HEK293 (cell line): ENCODE results near the gene HS3ST4.

Source experiments
- KLF16 ChIP-seq: fragments of 450-650 bp; formaldehyde crosslinking; IDR thresholded peaks from 2 replicates; pipeline ENCODE4 v1.5.1; 2017; ENCODE audit warnings: missing biosample characterization, missing genetic modification characterization
- ZNF394 ChIP-seq: fragments of 450-650 bp; formaldehyde crosslinking; IDR thresholded peaks from 2 replicates; pipeline ENCODE4 v1.5.1; 2016; ENCODE audit warnings: missing biosample characterization, missing genetic modification characterization, mild to moderate bottlenecking, moderate library complexity, borderline replicate concordance
- TF ChIP-seq, protein P1 (sequence below): fragments of 450-650 bp; formaldehyde crosslinking; IDR thresholded peaks from 2 replicates; pipeline ENCODE4 v1.5.1; 2016; ENCODE audit warnings: missing biosample characterization, missing genetic modification characterization
- TF ChIP-seq, protein P2 (sequence below): fragments of 450-650 bp; IDR thresholded peaks from 2 replicates; pipeline ENCODE4 v1.5.1; 2018; ENCODE audit warnings: missing biosample characterization, missing genetic modification characterization
- TF ChIP-seq, protein P3 (sequence below): fragments of 450-650 bp; formaldehyde crosslinking; IDR thresholded peaks from 2 replicates; pipeline ENCODE4 v1.5.1; 2016; ENCODE audit warnings: missing biosample characterization, missing genetic modification characterization
- TF ChIP-seq, protein P4 (sequence below): fragments of 450-650 bp; formaldehyde crosslinking; IDR thresholded peaks from 2 replicates; pipeline ENCODE4 v1.5.1; 2016; ENCODE audit warnings: missing biosample characterization, missing genetic modification characterization, borderline replicate concordance

DNA sequence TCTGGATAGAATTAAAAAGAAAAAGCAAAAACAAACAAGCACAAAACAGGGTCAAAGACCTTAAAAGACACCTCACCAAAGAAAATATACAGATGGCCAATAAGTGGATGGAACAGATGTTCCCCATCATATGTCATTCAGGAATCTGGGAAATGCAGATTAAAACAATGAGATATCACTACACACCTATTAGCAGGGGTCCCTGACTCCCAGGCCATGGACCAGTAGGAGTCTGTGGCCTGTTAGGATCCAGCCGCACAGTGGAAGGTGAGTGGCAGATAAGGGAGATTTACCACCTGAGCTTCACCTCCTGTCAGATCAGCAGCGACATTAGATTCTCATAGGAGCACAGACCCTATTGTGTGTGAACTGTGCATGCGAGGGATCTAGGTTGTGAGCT lies 167.9 kb downstream of the HS3ST4 start:
- TF ChIP-seq, protein P1, sequence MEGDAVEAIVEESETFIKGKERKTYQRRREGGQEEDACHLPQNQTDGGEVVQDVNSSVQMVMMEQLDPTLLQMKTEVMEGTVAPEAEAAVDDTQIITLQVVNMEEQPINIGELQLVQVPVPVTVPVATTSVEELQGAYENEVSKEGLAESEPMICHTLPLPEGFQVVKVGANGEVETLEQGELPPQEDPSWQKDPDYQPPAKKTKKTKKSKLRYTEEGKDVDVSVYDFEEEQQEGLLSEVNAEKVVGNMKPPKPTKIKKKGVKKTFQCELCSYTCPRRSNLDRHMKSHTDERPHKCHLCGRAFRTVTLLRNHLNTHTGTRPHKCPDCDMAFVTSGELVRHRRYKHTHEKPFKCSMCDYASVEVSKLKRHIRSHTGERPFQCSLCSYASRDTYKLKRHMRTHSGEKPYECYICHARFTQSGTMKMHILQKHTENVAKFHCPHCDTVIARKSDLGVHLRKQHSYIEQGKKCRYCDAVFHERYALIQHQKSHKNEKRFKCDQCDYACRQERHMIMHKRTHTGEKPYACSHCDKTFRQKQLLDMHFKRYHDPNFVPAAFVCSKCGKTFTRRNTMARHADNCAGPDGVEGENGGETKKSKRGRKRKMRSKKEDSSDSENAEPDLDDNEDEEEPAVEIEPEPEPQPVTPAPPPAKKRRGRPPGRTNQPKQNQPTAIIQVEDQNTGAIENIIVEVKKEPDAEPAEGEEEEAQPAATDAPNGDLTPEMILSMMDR: no peak
- TF ChIP-seq ZNF394 (tag by site-specific recombination) (no peak), KLF16 (tag by site-specific recombination) (no peak)
- TF ChIP-seq, protein P2, sequence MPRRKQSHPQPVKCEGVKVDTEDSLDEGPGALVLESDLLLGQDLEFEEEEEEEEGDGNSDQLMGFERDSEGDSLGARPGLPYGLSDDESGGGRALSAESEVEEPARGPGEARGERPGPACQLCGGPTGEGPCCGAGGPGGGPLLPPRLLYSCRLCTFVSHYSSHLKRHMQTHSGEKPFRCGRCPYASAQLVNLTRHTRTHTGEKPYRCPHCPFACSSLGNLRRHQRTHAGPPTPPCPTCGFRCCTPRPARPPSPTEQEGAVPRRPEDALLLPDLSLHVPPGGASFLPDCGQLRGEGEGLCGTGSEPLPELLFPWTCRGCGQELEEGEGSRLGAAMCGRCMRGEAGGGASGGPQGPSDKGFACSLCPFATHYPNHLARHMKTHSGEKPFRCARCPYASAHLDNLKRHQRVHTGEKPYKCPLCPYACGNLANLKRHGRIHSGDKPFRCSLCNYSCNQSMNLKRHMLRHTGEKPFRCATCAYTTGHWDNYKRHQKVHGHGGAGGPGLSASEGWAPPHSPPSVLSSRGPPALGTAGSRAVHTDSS (tag by site-specific recombination): no peak
- TF ChIP-seq, protein P3, sequence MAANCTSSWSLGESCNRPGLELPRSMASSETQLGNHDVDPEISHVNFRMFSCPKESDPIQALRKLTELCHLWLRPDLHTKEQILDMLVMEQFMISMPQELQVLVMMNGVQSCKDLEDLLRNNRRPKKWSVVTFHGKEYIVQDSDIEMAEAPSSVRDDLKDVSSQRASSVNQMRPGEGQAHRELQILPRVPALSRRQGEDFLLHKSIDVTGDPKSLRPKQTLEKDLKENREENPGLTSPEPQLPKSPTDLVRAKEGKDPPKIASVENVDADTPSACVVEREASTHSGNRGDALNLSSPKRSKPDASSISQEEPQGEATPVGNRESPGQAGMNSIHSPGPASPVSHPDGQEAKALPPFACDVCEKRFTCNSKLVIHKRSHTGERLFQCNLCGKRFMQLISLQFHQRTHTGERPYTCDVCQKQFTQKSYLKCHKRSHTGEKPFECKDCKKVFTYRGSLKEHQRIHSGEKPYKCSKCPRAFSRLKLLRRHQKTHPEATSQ: no peak
- TF ChIP-seq, protein P4, sequence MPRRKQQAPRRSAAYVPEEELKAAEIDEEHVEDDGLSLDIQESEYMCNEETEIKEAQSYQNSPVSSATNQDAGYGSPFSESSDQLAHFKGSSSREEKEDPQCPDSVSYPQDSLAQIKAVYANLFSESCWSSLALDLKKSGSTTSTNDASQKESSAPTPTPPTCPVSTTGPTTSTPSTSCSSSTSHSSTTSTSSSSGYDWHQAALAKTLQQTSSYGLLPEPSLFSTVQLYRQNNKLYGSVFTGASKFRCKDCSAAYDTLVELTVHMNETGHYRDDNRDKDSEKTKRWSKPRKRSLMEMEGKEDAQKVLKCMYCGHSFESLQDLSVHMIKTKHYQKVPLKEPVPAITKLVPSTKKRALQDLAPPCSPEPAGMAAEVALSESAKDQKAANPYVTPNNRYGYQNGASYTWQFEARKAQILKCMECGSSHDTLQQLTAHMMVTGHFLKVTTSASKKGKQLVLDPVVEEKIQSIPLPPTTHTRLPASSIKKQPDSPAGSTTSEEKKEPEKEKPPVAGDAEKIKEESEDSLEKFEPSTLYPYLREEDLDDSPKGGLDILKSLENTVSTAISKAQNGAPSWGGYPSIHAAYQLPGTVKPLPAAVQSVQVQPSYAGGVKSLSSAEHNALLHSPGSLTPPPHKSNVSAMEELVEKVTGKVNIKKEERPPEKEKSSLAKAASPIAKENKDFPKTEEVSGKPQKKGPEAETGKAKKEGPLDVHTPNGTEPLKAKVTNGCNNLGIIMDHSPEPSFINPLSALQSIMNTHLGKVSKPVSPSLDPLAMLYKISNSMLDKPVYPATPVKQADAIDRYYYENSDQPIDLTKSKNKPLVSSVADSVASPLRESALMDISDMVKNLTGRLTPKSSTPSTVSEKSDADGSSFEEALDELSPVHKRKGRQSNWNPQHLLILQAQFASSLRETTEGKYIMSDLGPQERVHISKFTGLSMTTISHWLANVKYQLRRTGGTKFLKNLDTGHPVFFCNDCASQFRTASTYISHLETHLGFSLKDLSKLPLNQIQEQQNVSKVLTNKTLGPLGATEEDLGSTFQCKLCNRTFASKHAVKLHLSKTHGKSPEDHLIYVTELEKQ: no peak
